Caki2 (cell line): ENCODE data around the gene CD248. TPM values are rescaled to one million over a fixed set of nuclear protein-coding genes. Genes with fewer than 3 reads are reported as not detected.
A peak's percentile ranks its signal among the peaks of the same experiment; 100 is the strongest.

Experiments
- DNase-seq: peaks from one replicate; pipeline ENCODE4 v3.0.0-alpha.2; 2015; ENCODE audit warnings: low read depth
- in situ Hi-C: cut with HindIII; loops from 2 replicates; pipeline ENCODE4 v1.10.0; 2016; ENCODE audit warnings: low sequenced_read_pairs, low pct_unique_long_range_greater_than_20kb, mixed read lengths
- total RNA-seq: library from RNA; depleted of rRNA; stranded (reverse); fragments of >200 nt; shearing (Covaris generic); gene quantifications from 2 replicates; pipeline ENCODE4 v1.2.3, GENCODE V29; 2014; ENCODE audit warnings: low replicate concordance; rRNA removed

Gene CD248
- total RNA-seq, 1 experiment from 2014 or later, result not detected

DNA sequence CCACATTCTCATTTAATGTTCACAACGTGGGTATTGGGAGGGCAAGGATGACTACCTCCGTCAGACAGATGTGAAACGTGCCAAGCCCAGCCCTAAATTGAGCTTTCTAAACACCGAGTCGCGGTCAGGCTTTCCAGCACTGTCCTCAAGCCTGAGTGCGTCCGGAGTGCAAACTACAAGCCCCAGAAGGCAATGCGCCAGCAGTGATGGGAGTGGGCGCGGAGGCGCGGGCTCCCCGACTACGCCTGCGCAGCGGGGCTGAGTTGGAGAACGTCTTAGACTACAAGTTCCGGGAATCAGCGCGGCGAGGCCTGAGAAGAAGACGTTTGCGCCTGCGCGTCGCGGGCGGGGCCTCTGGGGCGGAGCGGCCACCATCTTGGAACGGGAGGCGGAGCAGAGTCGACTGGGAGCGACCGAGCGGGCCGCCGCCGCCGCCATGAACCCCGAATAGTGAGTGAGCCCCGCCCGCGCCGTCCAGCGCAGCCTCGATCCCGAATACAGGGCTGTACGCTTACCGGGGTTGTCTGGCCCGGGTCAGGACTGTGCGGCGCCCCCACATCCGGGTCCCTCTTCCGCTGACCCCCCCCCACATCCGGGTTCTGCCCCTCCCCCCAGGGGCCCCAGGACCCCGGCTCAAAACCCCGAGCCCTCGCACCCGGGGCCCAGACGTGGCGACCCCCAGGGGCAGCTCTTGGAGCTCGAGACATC lies 48.4 kb downstream of the CD248 start, which contains the start of gene RAB1B:
RAB1B (plus strand) TSS at position 396 of the 708 bp plus-strand sequence; CDS start at position 437, 41 bp downstream.
- DNase-seq, result peak; percentile 93
- in situ Hi-C loops, result no loop called here

DNA sequence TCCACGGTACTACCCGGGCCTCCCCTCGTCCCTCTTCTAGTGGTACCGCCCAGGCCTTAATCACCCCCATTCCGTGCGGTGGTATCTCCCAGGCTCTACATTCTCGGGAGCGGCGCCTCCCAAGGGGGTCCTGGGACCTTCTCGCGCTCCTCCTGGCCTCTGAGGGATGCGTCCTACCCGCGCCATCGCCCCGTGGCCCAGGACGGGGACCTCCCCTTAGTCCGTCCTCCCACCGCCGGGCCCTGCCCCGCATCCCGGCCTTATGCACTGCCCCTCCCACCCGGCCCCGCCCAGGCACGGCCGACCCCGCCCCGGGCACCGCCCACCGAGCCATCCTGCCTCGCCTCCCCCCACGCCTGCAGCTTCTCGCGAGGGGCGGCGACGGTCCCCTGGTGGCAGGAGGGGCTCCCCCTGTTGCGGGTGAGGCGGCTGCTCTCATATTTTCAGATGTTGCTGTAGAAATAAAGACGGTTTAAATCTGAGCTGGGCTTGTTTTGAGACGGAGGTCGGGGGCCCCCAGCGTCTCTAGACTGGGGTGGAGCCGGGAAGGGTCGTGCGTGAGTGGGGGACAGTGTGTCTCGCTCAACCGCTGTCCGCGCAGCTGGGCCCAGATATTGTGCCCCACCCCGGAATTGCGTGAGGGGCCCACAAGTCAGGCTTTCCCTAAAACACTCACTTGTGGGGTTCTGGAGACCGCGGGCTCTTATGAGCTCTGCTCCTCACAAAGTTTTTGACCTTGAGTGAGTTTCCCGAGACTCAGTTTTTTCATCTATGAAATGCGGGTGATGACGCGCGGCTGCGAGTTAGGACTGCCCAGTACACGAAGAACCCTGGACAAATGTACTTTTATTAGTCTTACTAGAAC lies 49.2 kb downstream of the CD248 start:
- in situ Hi-C loops, result no loop called here
- DNase-seq, result peak; percentile 67

DNA sequence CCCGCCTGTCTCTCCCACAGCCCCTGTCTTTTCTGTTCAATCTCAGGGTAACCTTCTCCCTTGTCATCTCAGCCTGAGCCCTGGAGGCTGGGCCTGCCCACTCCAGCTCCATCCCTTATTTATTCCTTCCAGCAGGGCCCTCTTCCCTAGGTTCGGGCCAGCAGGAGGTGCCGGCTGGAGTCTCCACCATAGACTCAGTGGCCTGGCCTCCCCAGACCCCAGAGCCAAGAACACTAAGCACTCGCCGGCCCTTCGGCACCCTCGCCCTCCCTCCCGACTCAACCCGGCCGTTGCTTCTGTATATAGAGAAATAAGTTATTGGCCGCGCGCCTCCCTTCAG lies 49.8 kb downstream of the CD248 start:
- no peak for DNase-seq
- in situ Hi-C loops, result no loop called here

DNA sequence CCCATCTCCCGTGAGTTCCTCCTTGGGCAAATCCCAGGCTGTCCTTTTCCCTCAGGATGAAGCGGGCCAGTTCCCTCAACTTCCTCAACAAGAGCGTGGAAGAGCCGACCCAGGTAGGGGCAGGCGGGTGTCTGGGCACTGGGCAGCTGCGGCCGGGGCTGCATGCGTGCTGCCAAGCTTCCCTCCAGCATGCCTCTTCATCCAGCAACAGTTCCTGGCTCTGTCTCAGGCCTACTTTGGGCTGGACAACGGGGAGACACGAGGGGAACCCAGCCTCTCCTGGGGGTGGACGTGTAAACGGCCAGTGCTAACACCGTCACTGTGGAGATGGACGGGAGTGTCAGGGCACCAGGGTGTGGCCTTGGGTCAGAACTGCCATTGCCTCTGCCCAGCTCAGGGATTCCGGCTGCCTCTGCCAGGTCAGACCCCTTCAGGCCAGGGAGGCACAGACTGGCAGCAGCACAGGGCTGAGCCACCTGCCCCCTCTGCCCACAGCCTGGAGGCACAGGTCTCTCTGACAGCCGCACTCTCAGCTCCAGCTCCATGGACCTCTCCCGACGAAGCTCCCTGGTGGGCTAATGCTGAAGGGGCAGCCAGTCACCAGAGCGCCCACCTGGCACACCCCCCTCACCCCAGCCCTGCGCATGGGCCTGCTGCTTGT lies 50.3 kb downstream of the CD248 start:
- in situ Hi-C loops, result no loop called here
- DNase-seq, result no peak

DNA sequence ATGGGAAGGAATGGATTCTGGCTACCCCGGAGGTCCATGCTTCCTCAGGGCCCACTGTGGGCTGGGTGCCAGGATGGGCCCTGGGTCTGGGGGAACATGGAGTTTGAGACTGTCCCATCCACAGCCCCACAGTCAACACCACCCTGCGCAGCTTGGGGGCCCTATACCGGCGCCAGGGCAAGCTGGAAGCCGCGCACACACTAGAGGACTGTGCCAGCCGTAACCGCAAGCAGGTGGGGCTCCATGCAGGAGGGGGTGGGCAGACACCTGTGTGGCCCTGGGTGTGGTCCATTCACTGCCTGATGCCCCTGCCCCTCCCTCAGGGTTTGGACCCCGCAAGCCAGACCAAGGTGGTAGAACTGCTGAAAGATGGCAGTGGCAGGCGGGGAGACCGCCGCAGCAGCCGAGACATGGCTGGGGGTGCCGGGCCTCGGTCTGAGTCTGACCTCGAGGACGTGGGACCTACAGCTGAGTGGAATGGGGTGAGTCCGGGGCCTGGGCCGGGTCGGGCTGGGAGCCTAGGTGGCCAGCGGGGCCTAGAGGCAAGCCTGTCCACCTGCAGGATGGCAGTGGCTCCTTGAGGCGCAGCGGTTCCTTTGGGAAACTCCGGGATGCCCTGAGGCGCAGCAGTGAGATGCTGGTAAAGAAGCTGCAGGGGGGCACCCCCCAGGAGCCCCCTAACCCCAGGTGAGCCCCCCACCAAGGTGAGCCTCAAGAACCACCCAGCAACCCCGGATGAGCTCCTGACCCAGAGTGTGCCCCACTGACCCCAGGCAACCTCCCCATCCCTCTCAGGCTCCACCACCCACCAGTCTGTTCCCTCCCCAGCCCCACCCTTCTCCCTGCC lies 51.1 kb downstream of the CD248 start:
- DNase-seq, result no peak
- in situ Hi-C loops, result no loop called here

DNA sequence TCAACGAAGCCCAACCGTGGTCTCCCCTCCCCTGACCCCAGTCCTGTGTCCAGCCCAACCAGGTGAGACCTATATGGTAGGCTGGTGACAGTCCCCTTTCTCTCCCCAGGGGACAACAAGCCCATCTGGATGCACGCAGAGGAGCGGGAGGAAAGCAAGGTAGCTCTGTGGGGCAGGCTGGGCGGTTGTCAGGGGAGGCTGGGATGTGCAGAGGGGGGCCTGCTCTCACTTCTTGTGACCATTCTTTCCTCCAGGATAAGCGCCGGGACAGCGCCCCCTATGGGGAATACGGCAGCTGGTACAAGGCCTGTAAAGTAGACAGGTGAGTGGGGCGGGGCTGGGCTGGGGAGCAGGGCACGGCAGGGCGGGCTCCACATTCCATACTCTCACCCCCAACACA lies 51.9 kb downstream of the CD248 start:
- in situ Hi-C loops, result no loop called here
- DNase-seq, result no peak

Other genes starting within 250 kb of the CD248 start
- gene PACS1, start 246.8 kb downstream of the CD248 start, total RNA-seq, result 4.2 and 15.9 TPM in 2 replicates
- 23.9 and 41.1 TPM in 2 replicates for gene KLC2, start 59.3 kb downstream of the CD248 start, total RNA-seq
- 55.4 and 56.1 TPM in 2 replicates for gene RAB1B, start 48.4 kb downstream of the CD248 start, total RNA-seq
- 0.61 TPM in 1 of 2 replicates, not detected in the other for gene CNIH2, start 38.9 kb downstream of the CD248 start, total RNA-seq
- gene YIF1A, start 27.9 kb downstream of the CD248 start, total RNA-seq, result 114 and 188 TPM in 2 replicates
- gene TMEM151A, start 25.1 kb downstream of the CD248 start, total RNA-seq, result not detected in 2 replicates
- gene RIN1, start 19.4 kb upstream of the CD248 start, total RNA-seq, result 24.5 and 28.4 TPM in 2 replicates
- 80.0 and 85.9 TPM in 2 replicates for gene BRMS1, start 28.1 kb upstream of the CD248 start, total RNA-seq
- gene B4GAT1, start 30.6 kb upstream of the CD248 start, total RNA-seq, result 58.0 and 65.4 TPM in 2 replicates
- gene SLC29A2, start 54.7 kb upstream of the CD248 start, total RNA-seq, result not detected in 2 replicates
- not detected in 2 replicates for gene NPAS4, start 104.0 kb upstream of the CD248 start, total RNA-seq
- 113 and 202 TPM in 2 replicates for gene MRPL11, start 121.8 kb upstream of the CD248 start, total RNA-seq
- gene PELI3, start 149.9 kb upstream of the CD248 start, total RNA-seq, result 10.0 and 16.7 TPM in 2 replicates
- 59.9 and 102 TPM in 2 replicates for gene DPP3, start 163.4 kb upstream of the CD248 start, total RNA-seq
- gene BBS1, start 193.6 kb upstream of the CD248 start, total RNA-seq, result 20.6 and 28.0 TPM in 2 replicates
- gene ZDHHC24, start 229.0 kb upstream of the CD248 start, total RNA-seq, result 10.9 and 52.6 TPM in 2 replicates
- gene ACTN3, start 229.9 kb upstream of the CD248 start, total RNA-seq, result not detected in 2 replicates